ENCODE results near the gene PPP4R3C. TPM values are rescaled to one million over a fixed set of nuclear protein-coding genes. Genes with fewer than 3 reads are reported as not detected.

Gene PPP4R3C
- total and polyA plus RNA-seq, 10 of the 15 experiments (the other 5 are each of a cell fraction or from before 2014, with no cell fraction given): 0.24 TPM; not detected in 9

- Histone ChIP-seq H3K36me3 (ENCODE audit: control insufficient read depth in 2 of 2, insufficient read depth in 2 of 2, low read length in 1 of 2) (no peaks in the 10 kb centered on the region), H3K27ac (ENCODE audit: control insufficient read depth, insufficient read depth) (no peak overlapping the region), H2AFZ (ENCODE audit: control insufficient read depth, low read depth, low read length) (no peak overlapping the region), H3K27me3 (replicated peaks in 1 of 2; ENCODE audit: control insufficient read depth in 2 of 2, insufficient read depth in 2 of 2, low read length in 1 of 2) (no peaks in the 10 kb centered on the region), H3K9ac (ENCODE audit: control insufficient read depth, insufficient read depth, low read length) (no peak overlapping the region), H3K79me2 (ENCODE audit: control insufficient read depth, insufficient read depth, low read length) (no peaks in the 10 kb centered on the region), H3K4me3 (no peak overlapping the region), H4K20me1 (ENCODE audit: control insufficient read depth, insufficient read depth) (no peaks in the 10 kb centered on the region), H3K4me2 (ENCODE audit: control insufficient read depth, insufficient read depth) (no peak overlapping the region), H3K4me1 (ENCODE audit: control insufficient read depth, insufficient read depth, low read length) (no peaks in the 10 kb centered on the region), H3K9me3 (replicated peaks; ENCODE audit: control insufficient read depth, insufficient read depth, low read length) (no peaks in the 10 kb centered on the region; the same call in 2 of the 3 replicates)
- CTCF ChIA-PET: no interaction called here
- in situ Hi-C loops (cut with MboI): no loop called here
- BruUV-seq (replicated peaks): no TSS peak
- TF ChIP-seq SUPT20H (IDR thresholded peaks at IDR 0.05; ENCODE audit: borderline replicate concordance, control insufficient read depth, low read depth, low read length) (no peak), USF2 (IDR thresholded peaks at IDR 0.05; ENCODE audit: borderline replicate concordance, low read depth, low read length) (no peak), NR2F1 (conservative IDR thresholded peaks at IDR 0.05) (no peak), ZNF207 (IDR thresholded peaks at IDR 0.05; ENCODE audit: borderline replicate concordance) (no peak), BRCA1 (IDR thresholded peaks at IDR 0.05; ENCODE audit: low read depth, low read length) (no peak), NR2C2 (IDR thresholded peaks at IDR 0.05; ENCODE audit: borderline replicate concordance, control insufficient read depth, insufficient read length, low read depth) (no peak), WRNIP1 (IDR thresholded peaks at IDR 0.05; ENCODE audit: borderline replicate concordance, low read depth, low read length) (no peak), KLF5 (IDR thresholded peaks at IDR 0.05; ENCODE audit: partially characterized antibody) (no peak), JUNB (IDR thresholded peaks at IDR 0.05) (no peak), IRF5 (IDR thresholded peaks at IDR 0.05; ENCODE audit: borderline replicate concordance) (no peak), MXI1 (IDR thresholded peaks at IDR 0.05; ENCODE audit: low read depth, low read length) (no peak), FOXK2 (IDR thresholded peaks at IDR 0.05) (no peak), CHD2 (IDR thresholded peaks at IDR 0.05; ENCODE audit: borderline replicate concordance, low read depth, low read length) (no peak)
- TF ChIP-seq, protein P1, sequence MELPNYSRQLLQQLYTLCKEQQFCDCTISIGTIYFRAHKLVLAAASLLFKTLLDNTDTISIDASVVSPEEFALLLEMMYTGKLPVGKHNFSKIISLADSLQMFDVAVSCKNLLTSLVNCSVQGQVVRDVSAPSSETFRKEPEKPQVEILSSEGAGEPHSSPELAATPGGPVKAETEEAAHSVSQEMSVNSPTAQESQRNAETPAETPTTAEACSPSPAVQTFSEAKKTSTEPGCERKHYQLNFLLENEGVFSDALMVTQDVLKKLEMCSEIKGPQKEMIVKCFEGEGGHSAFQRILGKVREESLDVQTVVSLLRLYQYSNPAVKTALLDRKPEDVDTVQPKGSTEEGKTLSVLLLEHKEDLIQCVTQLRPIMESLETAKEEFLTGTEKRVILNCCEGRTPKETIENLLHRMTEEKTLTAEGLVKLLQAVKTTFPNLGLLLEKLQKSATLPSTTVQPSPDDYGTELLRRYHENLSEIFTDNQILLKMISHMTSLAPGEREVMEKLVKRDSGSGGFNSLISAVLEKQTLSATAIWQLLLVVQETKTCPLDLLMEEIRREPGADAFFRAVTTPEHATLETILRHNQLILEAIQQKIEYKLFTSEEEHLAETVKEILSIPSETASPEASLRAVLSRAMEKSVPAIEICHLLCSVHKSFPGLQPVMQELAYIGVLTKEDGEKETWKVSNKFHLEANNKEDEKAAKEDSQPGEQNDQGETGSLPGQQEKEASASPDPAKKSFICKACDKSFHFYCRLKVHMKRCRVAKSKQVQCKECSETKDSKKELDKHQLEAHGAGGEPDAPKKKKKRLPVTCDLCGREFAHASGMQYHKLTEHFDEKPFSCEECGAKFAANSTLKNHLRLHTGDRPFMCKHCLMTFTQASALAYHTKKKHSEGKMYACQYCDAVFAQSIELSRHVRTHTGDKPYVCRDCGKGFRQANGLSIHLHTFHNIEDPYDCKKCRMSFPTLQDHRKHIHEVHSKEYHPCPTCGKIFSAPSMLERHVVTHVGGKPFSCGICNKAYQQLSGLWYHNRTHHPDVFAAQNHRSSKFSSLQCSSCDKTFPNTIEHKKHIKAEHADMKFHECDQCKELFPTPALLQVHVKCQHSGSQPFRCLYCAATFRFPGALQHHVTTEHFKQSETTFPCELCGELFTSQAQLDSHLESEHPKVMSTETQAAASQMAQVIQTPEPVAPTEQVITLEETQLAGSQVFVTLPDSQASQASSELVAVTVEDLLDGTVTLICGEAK (IDR thresholded peaks at IDR 0.05; ENCODE audit: borderline replicate concordance): no peak
- no peak for DNase-seq (ENCODE audit: low read depth, low spot score)
- POLR2A ChIA-PET: no interaction called here
- 28% methylated on average over 2 of the region's 2 CpGs for WGBS (ENCODE audit: insufficient coverage, insufficient replicate concordance, low lambda C conversion rate, missing lambda C conversion rate)
- SMC1A ChIA-PET (ENCODE audit: uncharacterized antibody, unreplicated experiment): no interaction called here
- intact Hi-C loops (cut with micrococcal nuclease; ENCODE audit: unreplicated experiment): no loop called here
- no peak for FAIRE-seq
- RAD21 ChIA-PET (ENCODE audit: unreplicated experiment): no interaction called here
- ATAC-seq: no peak
Observed at GRCh38 chrX:27439771-27440170, 23.4 kb downstream of the PPP4R3C start.

All from GM12878 (cell line).